HG03139 (cell line): ENCODE data around the gene TIGD3.

Experiments used
- ATAC-seq: cut with Tn5 transposase; IDR thresholded peaks from one replicate; pipeline ENCODE4 v1.9.1; 2021; ENCODE audit not compliant: unreplicated experiment

Gene TIGD3

DNA sequence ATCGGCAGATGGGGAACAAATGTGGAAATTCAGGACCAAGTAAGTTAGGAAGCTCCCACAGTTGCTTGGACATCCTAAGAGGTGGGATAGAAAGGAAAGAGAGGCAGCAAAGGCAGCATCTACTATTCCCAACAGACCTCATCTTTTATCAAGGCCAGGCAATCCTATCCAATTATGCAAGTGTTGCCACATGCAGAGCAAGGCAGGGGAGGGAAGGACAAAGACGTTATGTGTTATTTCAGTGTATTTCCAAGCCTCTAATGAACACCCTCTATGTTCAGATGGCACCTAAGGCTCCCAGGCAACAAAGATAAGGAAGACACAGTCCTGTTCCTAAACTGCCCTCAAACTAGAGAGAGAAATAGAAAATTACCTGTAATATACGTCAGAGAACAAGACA lies 9.2 kb downstream of the TIGD3 start:
- no peak for ATAC-seq

DNA sequence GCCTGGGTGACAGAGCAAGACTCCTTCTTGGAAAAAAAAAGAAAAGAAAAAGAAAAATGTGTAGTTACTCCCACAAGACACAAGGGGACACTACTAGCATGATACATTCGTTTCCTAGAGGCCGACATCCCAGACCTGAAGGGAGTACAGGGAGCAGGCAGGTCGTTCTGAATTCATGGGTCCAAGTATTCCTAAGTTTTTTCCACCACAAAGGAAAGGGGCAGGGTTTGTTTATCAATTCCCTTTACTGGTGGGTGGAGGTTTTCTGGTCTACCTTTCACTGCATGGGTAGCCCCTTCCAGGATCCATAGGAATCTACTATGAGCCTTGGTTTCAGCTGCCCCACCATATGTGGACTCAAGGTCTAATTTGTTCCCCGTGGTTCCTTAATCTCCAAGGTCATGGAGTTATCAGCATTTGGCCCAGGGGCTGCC lies 11.8 kb downstream of the TIGD3 start:
- ATAC-seq, result no peak

DNA sequence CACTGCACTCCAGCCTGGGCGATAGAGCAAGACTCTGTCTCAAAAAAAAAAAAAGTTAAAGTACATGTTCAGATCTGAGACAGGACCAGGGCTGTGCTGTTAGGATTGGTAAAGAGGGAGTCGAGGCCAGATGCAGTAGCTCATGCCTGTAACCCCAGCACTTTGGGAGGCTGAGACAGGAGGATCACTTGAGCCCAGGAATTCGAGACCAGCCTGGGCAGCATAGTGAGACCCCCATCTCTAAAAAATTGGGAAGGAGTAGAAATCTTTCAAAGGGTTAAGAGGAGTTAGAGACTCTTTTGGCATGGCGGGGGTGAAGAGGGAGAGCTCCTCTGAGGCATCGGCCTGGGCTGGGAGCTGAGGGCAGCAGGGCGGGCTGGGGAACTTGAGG lies 16.1 kb downstream of the TIGD3 start:
- ATAC-seq, result no peak

DNA sequence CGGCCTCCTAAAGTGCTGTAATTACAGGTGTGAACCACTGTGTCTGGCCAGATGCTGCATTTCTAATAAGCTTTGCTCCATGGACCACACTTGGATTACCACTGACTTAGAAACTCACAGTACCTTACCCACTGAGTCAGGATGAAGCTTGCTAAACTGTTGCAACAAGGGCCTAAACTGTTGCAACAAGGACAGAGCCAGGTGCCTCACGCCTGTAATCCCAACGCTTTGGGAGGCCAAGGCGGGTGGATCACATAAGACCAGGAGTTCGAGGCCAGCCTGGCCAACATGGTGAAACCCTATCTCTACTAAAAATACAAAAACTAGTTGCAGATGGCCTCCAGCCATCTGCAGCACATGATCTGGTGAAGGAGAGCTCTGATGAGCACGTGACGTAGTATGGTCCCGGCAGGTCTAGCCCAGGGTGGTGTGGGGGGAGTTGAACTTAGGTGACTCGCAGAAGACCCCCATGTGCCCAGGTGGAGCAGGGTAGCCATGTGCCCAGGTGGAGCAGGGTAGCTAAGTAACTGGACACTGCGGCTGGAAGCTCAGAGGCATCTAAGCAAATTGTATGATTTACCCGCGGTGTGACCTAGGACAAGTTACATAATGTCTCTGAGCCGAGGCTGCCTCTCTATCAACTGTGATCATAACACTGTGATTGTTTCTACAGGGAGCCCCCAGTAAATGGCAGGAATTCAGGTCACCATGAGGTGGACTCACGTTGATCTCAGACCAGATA lies 19.5 kb downstream of the TIGD3 start:
- ATAC-seq, result no peak

DNA sequence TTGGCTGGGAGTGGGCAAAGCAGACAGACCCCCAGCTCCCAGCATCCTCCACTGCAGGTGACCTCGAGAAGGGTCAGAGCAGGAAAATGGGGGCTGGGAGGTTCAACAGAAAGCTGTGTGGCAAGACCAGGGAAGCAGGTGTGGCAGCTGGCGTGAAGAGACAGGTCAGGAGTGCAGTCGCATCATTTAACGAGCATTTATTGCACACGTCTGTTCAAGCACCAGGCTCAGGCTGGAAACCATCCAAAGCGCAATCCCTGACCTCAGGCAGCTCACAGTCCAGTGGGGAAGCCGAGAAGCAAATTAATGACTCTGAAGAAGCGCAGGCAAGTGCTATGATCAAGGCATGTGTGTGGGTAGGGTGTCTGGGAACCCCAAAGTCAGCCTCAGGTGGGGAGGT lies 20.5 kb downstream of the TIGD3 start:
- ATAC-seq, result no peak

DNA sequence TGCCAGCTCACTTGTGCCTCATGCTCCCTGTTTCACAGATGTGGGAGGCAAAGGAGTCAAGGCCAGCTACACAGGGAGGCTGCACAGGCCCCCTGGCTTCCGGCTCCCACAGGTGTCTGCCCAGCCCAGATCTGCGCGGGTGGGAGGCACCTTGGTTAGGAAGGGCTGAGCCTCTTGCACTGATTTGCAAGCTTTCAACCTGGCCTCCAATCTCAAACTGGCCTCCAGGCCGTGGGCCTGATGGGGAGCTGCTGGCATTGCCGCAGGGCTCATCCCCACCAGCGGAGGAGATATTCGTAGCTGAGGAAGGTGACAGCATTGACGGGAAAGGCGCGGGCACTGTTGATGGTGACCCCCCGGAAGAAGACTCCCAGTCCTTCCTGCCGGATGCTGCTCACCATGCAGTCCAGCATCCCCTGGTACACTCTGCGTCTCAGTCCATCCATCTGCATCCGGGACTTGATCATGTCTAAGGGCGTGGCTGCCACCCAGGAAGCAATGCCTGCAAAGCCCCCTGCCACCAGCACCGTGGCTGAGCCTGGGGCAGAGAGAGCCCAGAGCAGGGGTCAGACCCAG lies 21.7 kb downstream of the TIGD3 start:
- no peak for ATAC-seq

DNA sequence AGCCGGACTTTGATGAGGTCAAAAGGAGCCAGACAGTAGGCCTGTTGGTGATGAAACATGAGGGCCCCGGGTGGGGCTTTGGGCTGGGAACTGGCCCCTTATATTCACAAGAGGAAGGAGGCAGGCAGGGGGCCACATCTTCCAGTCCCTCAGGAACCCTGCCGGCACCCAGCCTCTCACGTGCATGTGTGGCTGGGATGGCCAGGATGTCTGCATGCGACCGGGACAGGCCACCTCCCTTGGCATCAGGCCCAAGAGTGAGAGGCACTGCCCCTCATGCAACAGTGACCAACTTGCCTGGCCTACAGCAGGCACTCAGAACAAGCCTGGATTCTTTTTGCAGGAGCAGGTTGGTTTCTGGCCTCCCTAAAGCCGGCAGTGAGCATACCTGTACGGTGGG lies 22.5 kb downstream of the TIGD3 start:
- ATAC-seq, result no peak

DNA sequence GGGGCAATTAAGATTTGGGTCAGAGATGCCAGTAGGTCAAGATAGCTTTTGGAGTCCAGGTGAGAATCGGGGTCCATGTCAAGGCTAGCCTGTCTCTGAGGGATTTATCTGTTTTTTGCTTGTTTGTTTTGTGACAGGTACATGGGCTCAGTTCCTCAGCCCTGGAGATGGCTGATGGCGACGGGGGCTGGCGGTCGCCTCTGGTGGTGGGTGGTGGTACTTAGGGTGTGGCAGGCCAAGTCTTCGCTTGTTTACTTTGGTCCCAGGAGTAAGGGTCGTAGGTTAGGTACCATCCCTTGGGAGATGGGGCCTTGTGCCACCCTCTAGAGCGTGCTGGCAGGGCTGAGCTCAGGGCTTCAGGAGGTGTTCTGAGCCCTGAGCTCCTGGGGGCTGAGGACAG lies 23.2 kb downstream of the TIGD3 start:
- no peak for ATAC-seq

DNA sequence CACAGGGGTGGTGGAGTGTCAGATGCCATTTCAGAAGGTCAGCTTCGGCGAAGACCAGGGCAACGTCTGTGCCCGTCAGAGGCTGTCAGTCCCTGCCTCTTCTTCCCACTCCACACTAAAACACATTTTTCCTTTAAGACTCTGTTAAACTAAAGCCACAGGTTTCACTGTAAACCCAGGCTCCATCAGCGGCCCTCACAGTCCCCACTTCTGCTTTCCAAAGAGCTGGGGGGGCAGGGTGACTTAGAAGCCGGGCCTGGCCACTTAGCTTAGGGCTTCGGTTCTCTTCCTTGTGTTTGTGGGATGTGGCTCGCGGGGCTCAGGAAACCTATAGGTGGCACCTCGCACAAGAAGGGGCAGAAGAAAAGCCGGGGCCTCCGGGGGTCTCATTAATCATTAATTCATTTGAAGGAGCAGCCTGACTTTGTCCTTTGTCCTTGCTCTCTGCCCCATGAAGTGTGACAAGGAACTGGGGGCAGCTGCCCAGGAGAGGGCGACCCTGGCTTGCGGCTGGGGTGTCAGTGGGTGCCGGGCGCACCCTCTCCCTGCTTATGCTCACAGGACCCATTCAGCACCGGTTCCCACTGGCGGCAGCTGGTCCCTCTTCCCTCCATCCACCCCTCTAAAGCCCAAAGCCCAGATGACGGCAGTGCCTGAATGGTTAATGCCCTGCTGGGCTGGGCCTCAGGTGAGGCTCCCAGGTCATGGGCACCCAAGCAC lies 23.8 kb downstream of the TIGD3 start:
- no peak for ATAC-seq

DNA sequence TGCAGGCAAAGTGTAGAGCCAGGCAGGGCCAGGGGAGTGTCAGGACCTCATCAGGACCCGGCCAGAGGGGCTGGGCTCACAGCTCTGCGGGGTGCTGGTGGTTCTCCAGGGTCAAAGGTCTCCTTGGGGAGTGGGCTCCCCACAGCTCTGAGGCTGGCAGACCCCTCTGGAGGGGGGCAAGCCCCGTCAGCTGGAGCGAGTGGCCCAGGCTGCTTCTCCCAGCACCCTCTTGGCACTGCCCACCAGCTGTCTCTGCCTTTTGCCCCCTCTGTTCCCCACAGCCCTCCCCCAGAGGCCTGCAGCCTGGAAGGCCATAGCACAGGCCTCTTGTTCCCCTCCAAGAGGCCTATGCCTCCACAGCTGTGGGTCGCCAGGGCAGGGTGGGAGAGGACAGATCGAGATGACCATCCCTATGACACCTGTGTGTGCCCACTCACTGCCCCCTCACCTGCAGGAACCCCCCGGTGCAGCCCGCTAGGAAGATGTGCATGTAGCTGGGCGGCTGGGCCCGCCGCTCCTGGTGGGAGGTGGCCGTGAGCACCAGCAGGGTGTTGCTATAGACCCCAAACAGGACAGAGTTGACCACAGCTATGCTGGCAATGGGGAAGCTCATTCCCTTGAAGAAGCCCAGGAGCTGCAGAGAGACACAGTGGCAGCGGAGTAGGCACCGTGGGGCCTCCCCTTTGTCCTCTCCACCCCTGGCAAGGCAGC lies 24.5 kb downstream of the TIGD3 start:
- no peak for ATAC-seq

DNA sequence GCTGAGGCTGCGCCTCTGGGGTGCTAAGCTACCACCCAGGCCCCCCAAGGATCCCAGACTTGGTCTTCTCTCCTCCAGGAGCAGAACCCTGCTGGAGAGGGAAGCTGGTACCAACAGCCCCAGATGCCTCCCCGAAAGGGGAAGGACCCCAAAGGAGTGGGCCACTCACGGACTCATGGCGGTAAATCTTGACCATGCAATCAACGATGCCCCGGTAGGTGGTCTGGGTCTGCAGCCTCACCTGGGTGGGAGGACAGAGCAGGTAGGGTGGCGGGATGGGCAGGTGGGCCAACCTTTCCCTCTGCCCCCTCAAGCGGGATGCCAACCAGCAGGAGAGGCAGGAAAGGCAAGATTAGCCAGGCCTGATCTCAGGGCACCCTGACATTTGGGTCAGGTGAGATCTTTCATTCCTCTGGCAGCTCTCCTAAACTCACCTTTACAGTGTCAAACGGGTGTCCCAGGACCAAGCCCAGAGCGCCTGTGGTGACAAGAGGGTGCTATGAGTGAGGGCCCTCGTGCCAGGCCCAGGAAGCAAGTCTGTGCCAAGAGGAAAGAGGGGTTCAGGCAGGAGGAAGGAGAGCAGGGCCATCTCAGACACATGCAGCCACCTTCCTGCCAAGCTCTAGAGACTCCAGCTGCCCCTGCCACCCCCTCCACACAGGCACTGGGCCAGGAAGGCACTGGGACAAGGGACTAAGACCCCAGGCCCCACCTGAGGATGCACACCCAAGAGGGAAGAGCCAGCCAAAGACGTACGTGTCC lies 25.3 kb downstream of the TIGD3 start:
- no peak for ATAC-seq

DNA sequence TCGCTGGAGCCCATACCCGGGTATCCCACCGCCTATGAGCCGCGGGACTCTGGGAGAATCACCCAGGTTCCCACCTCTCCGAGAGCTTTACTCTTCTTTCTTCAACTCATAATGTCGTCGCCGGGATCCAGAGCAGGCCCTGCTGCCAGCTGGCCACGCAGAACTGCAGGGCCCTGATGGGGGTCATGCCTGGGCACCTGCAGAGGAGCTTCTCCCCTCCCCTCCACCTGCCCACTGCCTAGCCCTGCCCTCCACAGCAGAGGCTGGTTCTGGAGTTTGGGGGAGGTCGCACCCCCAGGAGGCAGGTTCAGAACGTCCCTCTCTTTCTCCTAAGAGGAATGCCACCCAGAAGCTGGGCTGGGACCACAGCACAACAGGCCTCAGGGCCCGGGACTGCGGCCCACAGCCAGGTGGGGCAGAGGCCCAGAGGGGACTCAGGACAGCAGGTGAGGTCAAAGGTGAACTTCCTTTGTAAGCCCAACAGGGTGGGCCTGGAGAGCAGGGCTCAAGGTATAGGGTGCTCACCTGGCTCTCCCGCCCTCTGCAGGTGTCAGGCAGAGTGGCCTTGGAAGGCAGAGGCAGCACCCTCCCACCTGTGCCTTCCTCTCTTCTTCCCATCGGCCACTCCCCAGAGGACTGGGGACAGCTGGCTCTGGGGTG lies 26.0 kb downstream of the TIGD3 start:
- ATAC-seq, result no peak

DNA sequence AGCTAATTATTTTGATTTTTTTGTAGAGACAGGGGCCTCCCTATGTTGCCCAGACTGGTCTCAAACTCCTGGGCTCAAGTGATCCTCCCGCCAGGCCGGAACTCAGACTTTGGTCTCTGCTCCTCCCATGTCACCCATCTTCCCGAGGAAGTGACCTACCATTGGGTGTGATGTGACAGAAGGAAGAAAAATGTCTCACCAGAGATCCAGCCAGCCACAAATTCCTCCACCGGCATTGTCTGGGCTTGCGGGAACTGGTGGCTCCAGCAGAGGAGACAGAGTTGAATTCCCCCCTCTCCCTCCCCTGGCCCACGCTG lies 27.1 kb downstream of the TIGD3 start:
- ATAC-seq, result no peak

DNA sequence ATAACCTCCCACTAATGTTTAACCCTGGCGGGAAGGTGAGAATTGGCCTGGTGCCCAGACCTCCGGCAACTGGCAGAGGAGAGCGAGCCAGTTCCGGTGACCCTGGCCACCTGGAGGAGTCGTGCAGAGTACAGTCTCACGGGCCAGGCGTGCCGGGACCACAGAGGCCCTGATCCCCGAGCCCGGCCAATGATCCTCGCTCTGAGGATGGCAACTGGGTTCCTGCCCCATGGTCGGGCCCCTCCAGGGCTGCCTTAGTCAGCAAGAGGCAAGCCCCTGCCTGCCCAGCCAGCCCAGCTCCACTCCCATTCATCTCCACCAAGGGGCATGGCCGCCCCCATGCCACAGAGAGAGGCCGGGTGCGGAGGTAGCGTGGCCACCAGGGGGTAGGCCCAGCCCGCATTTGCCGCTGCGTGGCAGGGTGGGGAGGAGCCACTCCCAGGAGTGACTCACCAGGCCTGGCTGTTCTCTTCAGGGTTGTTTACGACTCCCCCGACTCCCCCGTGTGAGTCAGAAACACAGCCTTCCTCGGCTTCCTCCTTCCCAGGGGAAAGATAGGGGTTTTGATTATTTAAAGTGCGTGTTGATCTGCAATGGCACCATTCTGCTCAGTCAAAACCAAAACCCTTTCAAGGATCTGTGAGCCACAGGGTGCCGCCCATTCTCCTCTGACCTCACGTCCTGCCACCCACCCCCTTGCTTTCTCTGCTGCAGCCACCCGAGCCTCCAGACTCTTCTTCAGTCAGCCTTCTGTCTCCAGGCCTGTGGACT lies 27.7 kb downstream of the TIGD3 start, which contains the start of gene SLC25A45:
Gene SLC25A45, minus strand, starts transcription at position 614 of the 771 bp plus-strand sequence. CDS start 695 bp downstream, outside the sequence.
- ATAC-seq, result peak; percentile 40

DNA sequence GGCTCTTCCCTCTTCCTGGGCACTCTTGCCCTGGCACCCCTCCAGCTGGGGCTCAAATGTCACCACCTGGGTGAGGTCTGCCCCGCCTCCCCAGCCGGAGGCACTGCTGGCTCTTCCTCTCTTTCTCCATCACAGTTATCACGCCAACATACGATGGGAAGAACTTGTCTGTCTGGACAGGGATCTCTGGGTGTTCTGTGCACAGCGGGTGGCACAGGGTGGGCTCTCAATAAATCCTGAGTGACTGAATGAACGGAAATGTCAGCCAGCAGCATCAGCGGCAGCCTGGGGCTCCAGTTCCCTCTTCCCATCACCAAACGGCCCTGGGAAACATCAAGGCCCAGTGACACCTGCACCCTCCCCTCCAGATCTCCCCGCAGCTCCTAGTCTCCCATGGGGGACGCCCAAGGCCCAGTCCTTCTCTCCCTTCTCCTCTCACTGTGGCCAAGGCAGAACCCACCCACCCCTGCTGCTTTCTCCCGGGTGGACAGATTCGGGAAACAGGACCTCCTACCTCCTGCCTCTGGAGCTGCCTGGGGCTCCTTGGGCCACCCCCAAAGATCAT lies 28.3 kb downstream of the TIGD3 start:
- ATAC-seq, result no peak

DNA sequence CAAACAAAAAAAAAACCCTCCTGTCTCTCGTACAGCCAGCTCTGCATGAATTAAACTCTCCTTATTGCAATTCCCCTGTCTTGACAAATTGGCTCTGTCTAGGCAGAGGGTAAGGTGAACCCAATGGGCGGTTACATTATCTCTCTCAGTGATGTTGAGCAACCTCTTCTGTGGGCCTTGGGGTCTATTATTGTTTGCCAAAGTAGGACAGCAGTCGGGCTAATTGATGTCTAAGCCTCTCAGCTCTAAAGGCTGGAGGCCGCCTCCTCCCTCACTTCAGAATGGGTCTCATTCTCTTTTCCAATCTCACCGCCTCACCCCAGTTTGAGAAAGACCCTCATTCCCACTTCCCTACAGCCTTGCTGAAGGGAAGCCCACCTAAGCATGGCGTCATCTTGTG lies 29.2 kb downstream of the TIGD3 start:
- no peak for ATAC-seq

DNA sequence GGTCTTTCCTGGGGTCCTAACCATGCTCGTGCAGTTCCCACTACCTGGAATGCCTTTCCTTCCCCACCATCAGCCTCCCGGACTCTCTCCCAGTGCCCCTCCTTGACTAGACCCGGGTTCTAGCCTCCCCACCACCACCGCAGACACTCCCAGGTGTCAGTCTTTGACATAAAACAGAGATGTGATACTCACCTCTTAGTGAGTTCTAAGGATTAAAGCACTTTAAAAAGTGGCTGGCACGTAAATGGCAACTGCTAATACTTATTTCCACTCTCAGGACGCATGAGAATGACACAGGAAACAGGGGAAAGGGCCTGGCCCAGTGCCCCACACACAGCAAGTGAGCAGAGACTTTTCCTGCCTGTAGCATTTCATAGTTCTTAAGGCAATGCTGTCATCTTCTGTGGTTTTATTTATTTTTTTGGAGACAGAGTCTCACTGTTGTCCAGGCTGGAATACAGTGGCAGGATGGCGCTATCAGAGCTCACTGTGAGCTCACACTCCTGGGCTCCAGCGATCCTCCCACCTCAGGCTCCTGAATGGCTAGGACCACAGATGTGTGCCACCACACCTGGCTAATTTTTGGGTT lies 29.8 kb downstream of the TIGD3 start:
- no peak for ATAC-seq

DNA sequence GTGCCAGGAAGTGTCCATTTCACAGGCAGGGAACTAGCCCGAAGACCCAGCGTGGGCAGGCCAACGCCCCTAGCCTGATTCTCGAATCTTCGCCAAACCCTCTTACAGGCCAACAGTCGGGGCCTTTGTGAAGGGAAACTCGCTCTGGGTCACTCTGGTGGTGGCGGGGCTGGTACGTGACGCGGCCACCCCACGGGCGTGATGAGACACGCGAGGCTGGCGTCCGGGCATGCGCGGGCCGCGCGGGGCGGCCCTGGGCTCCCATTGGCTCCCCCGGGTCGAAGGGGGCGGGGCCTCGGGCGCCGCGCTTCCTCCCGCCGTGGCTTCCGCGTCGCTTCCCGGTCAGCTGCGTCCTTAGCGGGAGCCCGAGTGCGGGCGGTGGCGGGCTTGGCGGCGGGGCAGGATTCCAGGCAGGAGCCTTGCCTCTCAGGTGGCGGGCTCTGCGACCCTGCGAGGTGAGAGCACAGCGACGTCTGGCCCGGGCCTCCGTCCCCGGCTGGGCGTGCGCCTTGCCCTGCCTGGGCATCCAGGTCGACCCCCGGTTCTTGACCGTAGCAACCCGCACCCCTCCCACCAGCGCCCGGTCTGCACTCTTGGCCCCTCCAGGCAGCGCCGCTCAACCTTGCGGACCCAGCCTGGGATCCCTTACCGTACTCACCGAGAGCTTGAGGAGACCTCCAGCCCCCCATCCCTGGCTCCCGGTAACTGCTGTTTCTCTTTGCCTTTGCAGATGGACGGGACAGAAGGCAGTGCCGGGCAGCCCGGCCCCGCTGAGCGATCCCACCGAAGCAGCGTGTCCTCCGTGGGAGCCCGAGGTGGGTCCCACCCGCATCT lies 32.0 kb downstream of the TIGD3 start, which contains the start of gene FRMD8:
Gene FRMD8, plus strand, starts transcription at position 331 of the 834 bp plus-strand sequence. Its CDS starts 400 bp downstream, at position 731.
- ATAC-seq, result peak; percentile 35
